Measurements from ENCODE around the gene GRHL1.

The GRHL1 gene

DNA sequence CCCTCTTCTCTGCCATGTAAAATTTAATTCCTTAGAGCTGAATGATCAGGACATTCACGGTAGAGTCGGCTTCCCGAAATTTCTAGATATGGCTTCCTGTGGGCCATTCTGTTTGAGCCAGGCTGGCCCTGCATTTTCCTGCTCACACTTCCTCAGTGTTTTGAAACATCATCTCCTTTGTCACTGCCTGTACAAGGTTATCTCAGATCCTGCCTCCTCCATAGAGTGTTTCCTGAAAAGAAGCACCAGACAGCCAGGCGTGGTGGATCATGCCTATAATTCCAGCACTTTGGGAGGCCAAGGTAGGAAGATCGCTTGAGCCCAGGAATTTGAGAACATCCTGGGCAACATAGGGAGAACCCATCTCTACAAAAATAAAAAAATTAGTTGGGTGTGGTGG, 43.6 kb downstream of the GRHL1 start:
- no peak for TF ChIP-seq CTCF (IDR thresholded peaks at IDR 0.05; ENCODE audit: extremely low read depth, insufficient read depth, missing control alignments)
- DNase-seq (ENCODE audit: low spot score) = no peak

GRCh38 chr2:9996321-9996720, 44.8 kb downstream of the GRHL1 start:
- in situ Hi-C loops (cut with MboI; ENCODE audit: low pct_unique_long_range_greater_than_20kb, low sequenced_read_pairs, unreplicated experiment) = no loop called here
- no peak for TF ChIP-seq CTCF (IDR thresholded peaks at IDR 0.05; ENCODE audit: extremely low read depth, insufficient read depth, missing control alignments)
- no peak for DNase-seq (ENCODE audit: low spot score)

More for the DNA sequence above, 43.6 kb downstream of the GRHL1 start:
- in situ Hi-C loops (cut with MboI; ENCODE audit: low pct_unique_long_range_greater_than_20kb, low sequenced_read_pairs, unreplicated experiment) = no loop called here

GRCh38 chr2:9997936-9998335, 46.4 kb downstream of the GRHL1 start:
- in situ Hi-C loops (cut with MboI; ENCODE audit: low pct_unique_long_range_greater_than_20kb, low sequenced_read_pairs, unreplicated experiment) = no loop called here
- TF ChIP-seq CTCF (IDR thresholded peaks at IDR 0.05; ENCODE audit: extremely low read depth, insufficient read depth, missing control alignments) = no peak
- no peak for DNase-seq (ENCODE audit: low spot score)

DNA sequence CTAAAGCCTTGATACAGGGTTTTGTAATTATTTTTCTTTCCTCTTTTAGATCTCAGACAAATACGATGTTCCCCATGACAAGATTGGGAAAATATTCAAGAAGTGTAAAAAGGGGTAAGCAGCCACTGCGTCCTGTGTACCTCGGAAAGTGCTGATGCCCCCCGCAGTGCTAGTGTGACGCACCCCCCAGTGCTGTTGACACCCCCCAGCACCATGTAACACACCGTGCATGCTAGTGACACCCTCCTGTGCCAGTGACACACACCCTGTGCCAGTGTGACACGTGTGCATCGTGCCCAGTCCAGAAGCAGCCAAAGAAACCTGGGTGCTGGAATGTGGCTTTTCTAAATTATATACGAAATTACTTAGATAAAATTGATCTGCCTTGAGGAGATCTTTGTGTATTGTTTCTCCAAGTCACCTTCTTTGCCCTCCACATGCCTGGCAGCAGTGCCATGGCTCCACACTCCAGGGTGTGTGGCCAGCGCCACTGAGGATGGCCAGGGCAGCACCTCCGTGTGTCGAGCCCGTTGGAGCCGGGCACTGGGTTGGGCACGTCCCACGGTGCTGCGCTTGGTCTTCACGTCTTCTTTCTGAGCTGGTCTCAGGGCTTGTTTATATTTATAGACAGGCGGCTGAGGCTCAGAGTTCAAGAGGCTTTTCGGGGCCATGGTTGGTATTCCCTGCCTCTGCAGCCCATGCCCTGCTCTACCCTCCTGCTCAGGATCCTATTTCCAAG, 47.6 kb downstream of the GRHL1 start:
- TF ChIP-seq CTCF (IDR thresholded peaks at IDR 0.05; ENCODE audit: extremely low read depth, insufficient read depth, missing control alignments) = no peak
- DNase-seq (ENCODE audit: low spot score) = no peak
- in situ Hi-C loops (cut with MboI; ENCODE audit: low pct_unique_long_range_greater_than_20kb, low sequenced_read_pairs, unreplicated experiment) = no loop called here

DNA sequence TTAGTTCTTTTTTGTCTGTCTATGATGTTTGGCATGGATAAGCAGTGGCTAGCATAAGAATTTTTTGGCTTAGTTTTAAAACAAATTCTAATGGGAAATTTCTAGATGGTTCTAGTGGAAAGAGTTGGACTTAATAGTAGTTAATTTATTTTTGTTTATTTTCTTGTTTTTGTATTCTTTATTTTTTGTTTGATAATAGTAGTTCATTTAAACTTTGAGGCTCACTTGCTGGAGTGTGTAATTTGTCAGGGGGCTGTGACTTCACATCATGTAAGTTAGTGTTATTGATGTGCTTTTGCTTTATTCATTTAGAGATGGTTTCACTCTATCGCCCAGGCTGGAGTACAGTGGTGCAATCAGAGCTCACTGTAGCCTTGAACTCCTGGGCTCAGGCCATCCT, 48.2 kb downstream of the GRHL1 start:
- TF ChIP-seq CTCF (IDR thresholded peaks at IDR 0.05; ENCODE audit: extremely low read depth, insufficient read depth, missing control alignments) = no peak
- DNase-seq (ENCODE audit: low spot score) = no peak
- in situ Hi-C loops (cut with MboI; ENCODE audit: low pct_unique_long_range_greater_than_20kb, low sequenced_read_pairs, unreplicated experiment) = no loop called here

DNA sequence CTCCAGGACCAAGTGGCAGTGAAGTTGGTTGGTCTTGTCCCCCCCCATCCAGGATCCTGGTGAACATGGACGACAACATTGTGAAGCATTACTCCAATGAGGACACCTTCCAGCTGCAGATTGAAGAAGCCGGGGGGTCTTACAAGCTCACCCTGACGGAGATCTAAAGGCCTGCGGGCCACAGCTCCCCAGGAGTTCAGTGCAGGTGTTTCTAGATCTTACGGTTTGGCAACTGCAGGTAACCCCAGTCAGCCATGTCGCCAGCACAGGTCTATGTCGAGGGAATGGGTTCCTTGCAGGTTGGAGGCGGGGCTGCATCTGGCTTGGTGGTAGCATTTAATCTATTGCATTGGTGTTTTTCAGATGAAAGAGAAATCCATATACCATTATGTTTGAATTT, 49.0 kb downstream of the GRHL1 start:
- TF ChIP-seq CTCF (IDR thresholded peaks at IDR 0.05; ENCODE audit: extremely low read depth, insufficient read depth, missing control alignments) = no peak
- DNase-seq (ENCODE audit: low spot score) = no peak
- in situ Hi-C loops (cut with MboI; ENCODE audit: low pct_unique_long_range_greater_than_20kb, low sequenced_read_pairs, unreplicated experiment) = no loop called here

Data from GM13977 (cell line).